ENCODE measurements around the gene SLC9A9. TPM values are rescaled to one million over a fixed set of nuclear protein-coding genes. Genes with fewer than 3 reads are reported as not detected.

The SLC9A9 gene
- total RNA-seq, 1 experiment from 2014 or later = 0.20 TPM

GRCh38 chr3:143595456-143596077 is 252.7 kb downstream of the SLC9A9 start:
- Histone ChIP-seq H3K36me3 (no peaks in the 10 kb centered on the region), H3K4me3 (no peak overlapping the region), H3K27me3 (no peaks in the 10 kb centered on the region), H3K9me3 (no peaks in the 10 kb centered on the region)
- DNase-seq = no peak

- H3K4me3 ChIP-seq = no peak overlapping the region
- DNase-seq = no peak
- no peaks in the 10 kb centered on the region for H3K9me3 ChIP-seq
- H3K36me3 ChIP-seq = no peaks in the 10 kb centered on the region
- H3K27me3 ChIP-seq = no peaks in the 10 kb centered on the region
These were observed 254.1 kb downstream of the SLC9A9 start for GRCh38 chr3:143594206-143594605.

GRCh38 chr3:143590660-143591059 is 257.6 kb downstream of the SLC9A9 start:
- H3K36me3 ChIP-seq = no peaks in the 10 kb centered on the region
- no peak for DNase-seq

GRCh38 chr3:143586576-143586975 is 261.7 kb downstream of the SLC9A9 start:
- Histone ChIP-seq H3K9me3 (no peaks in the 10 kb centered on the region), H3K36me3 (no peaks in the 10 kb centered on the region), H3K4me3 (no peak overlapping the region), H3K27me3 (no peaks in the 10 kb centered on the region; the same call in 1 of the 2 replicates)
- peak; percentile 95 for DNase-seq

More at GRCh38 chr3:143590660-143591059, 257.6 kb downstream of the SLC9A9 start:
- Histone ChIP-seq H3K27me3 (no peaks in the 10 kb centered on the region), H3K4me3 (no peak overlapping the region), H3K9me3 (no peaks in the 10 kb centered on the region)

DNA sequence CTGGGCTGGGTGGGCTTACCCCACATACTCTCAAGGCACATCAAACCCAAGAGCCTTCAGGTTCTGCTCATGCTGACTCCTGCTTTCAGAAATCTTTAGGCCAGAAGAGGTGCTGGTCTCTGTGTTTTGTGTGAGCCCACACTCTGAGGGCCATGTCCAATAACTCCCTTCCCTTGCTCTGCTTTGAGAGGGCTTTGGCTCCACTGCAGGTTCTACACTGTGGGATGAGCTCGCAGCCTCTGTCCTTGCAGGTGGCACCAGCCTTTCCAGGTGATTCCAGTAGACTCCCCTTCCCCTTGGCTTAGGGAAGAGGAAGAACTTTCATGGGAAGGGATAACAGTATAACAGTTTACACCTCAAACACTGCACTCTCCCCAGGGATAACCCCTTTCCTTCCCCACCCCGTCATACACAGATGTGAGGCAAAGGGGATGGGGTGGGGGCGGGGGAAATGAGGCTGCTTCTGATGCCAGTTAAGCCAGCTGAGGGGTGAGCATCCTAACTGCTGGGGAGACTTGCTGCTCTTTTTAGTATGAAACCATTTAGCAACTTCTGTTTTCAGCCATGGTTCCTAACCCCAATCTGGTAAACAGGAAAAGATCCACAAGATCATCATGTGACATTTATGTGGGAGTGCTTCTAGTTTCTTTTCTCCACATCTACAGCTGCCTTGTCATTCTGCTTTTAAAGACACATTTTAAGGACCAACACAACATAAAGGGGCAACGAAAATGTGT is 262.4 kb downstream of the SLC9A9 start:
- H3K4me3 ChIP-seq = no peak overlapping the region
- DNase-seq = no peak

GRCh38 chr3:143584474-143584873 is 263.8 kb downstream of the SLC9A9 start:
- no peaks in the 10 kb centered on the region for H3K36me3 ChIP-seq
- no peaks in the 10 kb centered on the region for H3K9me3 ChIP-seq
- DNase-seq = no peak
- no peak overlapping the region for H3K4me3 ChIP-seq
- no peaks in the 10 kb centered on the region; the same call in 1 of the 2 replicates for H3K27me3 ChIP-seq

More for the DNA sequence above, 262.4 kb downstream of the SLC9A9 start:
- Histone ChIP-seq H3K27me3 (no peaks in the 10 kb centered on the region; the same call in 1 of the 2 replicates), H3K36me3 (no peaks in the 10 kb centered on the region), H3K9me3 (no peaks in the 10 kb centered on the region)

- Histone ChIP-seq H3K4me3 (no peak overlapping the region), H3K27me3 (no peaks in the 10 kb centered on the region; the same call in 1 of the 2 replicates), H3K36me3 (no peaks in the 10 kb centered on the region), H3K9me3 (no peaks in the 10 kb centered on the region)
- DNase-seq = no peak
These were observed 266.1 kb downstream of the SLC9A9 start for GRCh38 chr3:143581972-143582722.

GRCh38 chr3:143578810-143579435 is 269.3 kb downstream of the SLC9A9 start:
- Histone ChIP-seq H3K9me3 (no peaks in the 10 kb centered on the region), H3K27me3 (no peaks in the 10 kb centered on the region), H3K4me3 (no peak overlapping the region), H3K36me3 (no peaks in the 10 kb centered on the region)
- no peak for DNase-seq

DNA sequence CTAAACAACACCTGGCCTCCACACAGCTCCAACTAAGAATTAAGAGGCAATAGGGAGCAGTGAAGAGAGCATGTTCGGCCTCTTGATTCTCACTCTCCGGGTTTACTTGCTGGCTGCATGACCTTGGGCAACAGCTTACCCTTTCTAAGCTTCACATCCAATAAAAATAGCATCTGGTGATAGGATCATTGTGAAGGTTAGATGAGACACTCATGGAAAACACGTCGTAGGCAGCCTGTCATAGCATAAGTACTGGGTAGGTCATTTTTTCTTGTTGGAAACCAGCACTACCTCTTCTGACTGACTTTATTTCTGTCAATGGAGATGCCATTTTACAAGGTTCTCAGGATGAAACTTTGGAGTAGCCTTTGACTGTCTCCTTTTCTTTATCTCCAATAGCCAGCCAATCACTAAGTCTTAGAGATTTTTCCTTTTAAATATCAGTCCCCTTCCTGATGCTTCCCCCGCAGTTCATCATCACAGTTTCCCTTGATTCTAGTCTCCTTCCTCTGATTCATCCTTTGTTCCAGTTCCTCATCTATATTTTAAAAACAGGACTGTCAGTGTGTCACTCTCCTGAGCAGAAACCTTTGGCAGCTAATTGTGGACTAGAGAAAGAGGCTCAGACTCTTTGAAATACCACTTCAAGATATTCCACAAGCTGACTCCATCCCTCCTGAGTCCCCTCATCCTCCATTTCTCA is 271.5 kb downstream of the SLC9A9 start:
- Histone ChIP-seq H3K4me3 (no peak overlapping the region), H3K27me3 (no peaks in the 10 kb centered on the region), H3K36me3 (no peaks in the 10 kb centered on the region), H3K9me3 (no peaks in the 10 kb centered on the region)
- DNase-seq = no peak

- Histone ChIP-seq H3K27me3 (no peaks in the 10 kb centered on the region), H3K4me3 (no peak overlapping the region), H3K36me3 (no peaks in the 10 kb centered on the region), H3K9me3 (no peaks in the 10 kb centered on the region)
- DNase-seq = no peak
These were observed 273.3 kb downstream of the SLC9A9 start for GRCh38 chr3:143574933-143575332.

- Histone ChIP-seq H3K36me3 (no peaks in the 10 kb centered on the region), H3K27me3 (no peaks in the 10 kb centered on the region), H3K9me3 (no peaks in the 10 kb centered on the region), H3K4me3 (no peak overlapping the region)
- no peak for DNase-seq
These were observed 274.5 kb downstream of the SLC9A9 start for GRCh38 chr3:143573610-143574303.

DNA sequence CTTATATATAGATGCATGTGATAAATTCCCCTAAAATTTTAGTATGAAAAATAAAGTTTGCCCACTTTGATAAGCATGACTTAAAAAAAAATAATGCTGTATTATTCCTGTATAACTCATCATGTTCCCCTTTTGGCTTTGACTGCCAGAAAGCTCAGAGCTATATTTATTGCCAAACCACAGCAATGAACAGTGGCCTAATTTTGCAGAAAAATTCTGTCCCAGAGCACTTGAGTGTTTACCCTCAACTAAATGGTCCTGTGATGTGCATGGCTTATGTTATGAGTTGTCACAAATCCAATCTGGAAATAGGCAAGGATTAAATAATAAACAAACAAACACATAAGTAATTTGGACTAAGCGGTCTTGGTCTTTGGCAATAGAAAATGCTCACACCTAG is 276.7 kb downstream of the SLC9A9 start:
- Histone ChIP-seq H3K4me3 (no peak overlapping the region), H3K9me3 (no peaks in the 10 kb centered on the region), H3K36me3 (no peaks in the 10 kb centered on the region), H3K27me3 (no peaks in the 10 kb centered on the region)
- peak; percentile 17 for DNase-seq

DNA sequence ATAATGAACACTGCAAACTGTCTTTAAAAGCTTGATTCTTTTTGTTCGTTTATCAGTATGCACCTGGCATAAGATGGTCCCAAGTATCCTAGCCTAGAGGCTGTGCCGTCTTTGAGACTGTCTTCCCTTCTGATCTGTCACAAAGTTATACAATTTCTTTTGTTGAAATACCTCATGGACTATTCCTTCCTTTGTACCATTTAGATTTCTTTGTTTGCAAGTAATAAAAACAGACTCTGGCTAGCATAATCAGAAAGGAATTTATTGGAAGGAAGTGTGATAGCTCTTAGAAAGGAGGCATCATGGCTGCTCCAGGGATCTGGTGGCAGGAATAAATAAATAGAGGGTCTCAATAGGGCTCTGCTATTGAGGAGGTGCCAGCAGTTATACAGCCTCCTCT is 280.4 kb downstream of the SLC9A9 start:
- Histone ChIP-seq H3K9me3 (no peaks in the 10 kb centered on the region), H3K27me3 (no peaks in the 10 kb centered on the region), H3K36me3 (no peaks in the 10 kb centered on the region), H3K4me3 (no peak overlapping the region)
- no peak for DNase-seq

- no peak for DNase-seq
- H3K27me3 ChIP-seq = no peaks in the 10 kb centered on the region
- no peak overlapping the region for H3K4me3 ChIP-seq
- no peaks in the 10 kb centered on the region for H3K9me3 ChIP-seq
- H3K36me3 ChIP-seq = no peaks in the 10 kb centered on the region
These were observed 282.3 kb downstream of the SLC9A9 start for GRCh38 chr3:143565951-143566350.

DNA sequence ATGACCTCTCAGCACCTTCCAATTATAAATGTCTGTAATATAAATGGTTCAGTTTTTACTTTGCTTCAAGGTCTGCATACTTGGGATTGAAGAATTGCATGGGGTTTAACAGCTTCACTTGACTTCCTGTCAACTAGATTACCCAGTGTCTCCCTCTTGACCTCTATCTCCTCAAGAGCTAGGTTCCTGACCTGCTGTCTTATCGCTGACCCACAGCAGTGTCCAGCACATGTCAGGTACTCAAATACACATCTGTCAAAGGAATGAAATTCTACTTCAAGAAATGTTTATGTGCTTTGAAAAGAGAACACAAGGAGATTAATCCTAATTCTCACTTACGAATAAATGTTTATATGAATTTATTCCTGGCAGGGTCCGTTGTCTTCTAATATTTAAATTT is 284.5 kb downstream of the SLC9A9 start:
- Histone ChIP-seq H3K9me3 (no peaks in the 10 kb centered on the region), H3K36me3 (no peaks in the 10 kb centered on the region), H3K4me3 (no peak overlapping the region), H3K27me3 (no peaks in the 10 kb centered on the region)
- DNase-seq = no peak

DNA sequence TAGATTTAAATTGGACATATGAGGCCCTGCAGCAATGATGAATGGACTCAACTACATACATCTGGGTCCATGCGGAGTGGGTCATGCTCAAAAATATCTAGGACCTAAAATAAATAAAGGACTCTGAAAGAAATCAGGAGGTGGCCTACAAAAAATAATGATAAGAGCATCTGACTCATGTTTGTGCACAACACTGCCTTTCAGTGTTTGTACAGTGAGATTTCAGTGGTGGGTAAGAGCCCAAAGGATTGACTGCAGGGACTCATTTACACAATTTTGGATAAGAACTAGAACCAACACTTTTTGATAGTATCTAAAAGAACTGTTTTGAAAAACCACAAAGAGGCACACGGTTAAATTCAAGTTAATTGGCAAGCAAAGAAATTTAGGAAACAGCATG is 285.5 kb downstream of the SLC9A9 start:
- Histone ChIP-seq H3K4me3 (no peak overlapping the region), H3K9me3 (no peaks in the 10 kb centered on the region; the same call in 1 of the 2 replicates), H3K27me3 (no peaks in the 10 kb centered on the region), H3K36me3 (no peaks in the 10 kb centered on the region)
- DNase-seq = no peak

All from MG63 (cell line).